Trophoblast cell (in vitro differentiated cells and primary cell): ENCODE data around the gene AKAP17A.

Experiments
- DNase-seq, 2 donors: peaks; one replicate each; pipeline ENCODE4 v3.0.0-alpha.2; 2016
- H2AFZ ChIP-seq: 2 replicates; pipeline ENCODE4 v1.6.1; 2013; ENCODE audit warnings: low read length, moderate library complexity, mild to moderate bottlenecking; ENCODE audit not compliant: insufficient read depth, poor library complexity
- H2AK5ac ChIP-seq: 2 replicates; pipeline ENCODE4 v1.6.1; 2013; ENCODE audit warnings: mild to moderate bottlenecking, low read length
- H2BK120ac ChIP-seq: 2 replicates; pipeline ENCODE4 v1.6.1; 2013; ENCODE audit warnings: low read length, mild to moderate bottlenecking, moderate library complexity; ENCODE audit not compliant: insufficient read depth, poor library complexity
- H2BK12ac ChIP-seq: 2 replicates; pipeline ENCODE4 v1.6.1; 2013; ENCODE audit warnings: mild to moderate bottlenecking, low read length, moderate library complexity
- H2BK5ac ChIP-seq: 2 replicates; pipeline ENCODE4 v1.6.1; 2013; ENCODE audit warnings: low read length, low read depth, moderate library complexity, mild to moderate bottlenecking; ENCODE audit not compliant: poor library complexity
- H3K14ac ChIP-seq: 2 replicates; pipeline ENCODE4 v1.6.1; 2013; ENCODE audit warnings: mild to moderate bottlenecking, low read length
- H3K18ac ChIP-seq: 2 replicates; pipeline ENCODE4 v1.6.1; 2013; ENCODE audit warnings: mild to moderate bottlenecking, low read length
- H3K23ac ChIP-seq: 2 replicates; pipeline ENCODE4 v1.6.1; 2013; ENCODE audit warnings: low read length
- H3K27ac ChIP-seq: 2 replicates; pipeline ENCODE4 v1.5.1; 2013; ENCODE audit warnings: low read depth, mild to moderate bottlenecking, inconsistent platforms, low read length, moderate library complexity
- H3K27me3 ChIP-seq: 2 replicates; pipeline ENCODE4 v1.6.1; 2013; ENCODE audit warnings: inconsistent platforms, mild to moderate bottlenecking, low read length, moderate library complexity; ENCODE audit not compliant: insufficient read depth
- H3K36me3 ChIP-seq, 2 experiments: 1 replicate in 1 of 2; 2 replicates in 1 of 2; pipeline ENCODE4 v1.6.1; 2013; ENCODE audit warnings: low read length in 2 of 2, mild to moderate bottlenecking in 2 of 2, moderate library complexity in 1 of 2; ENCODE audit not compliant: insufficient read depth in 2 of 2, control insufficient read depth in 1 of 2
- H3K4ac ChIP-seq: 2 replicates; pipeline ENCODE4 v1.6.1; 2013; ENCODE audit warnings: low read depth, mild to moderate bottlenecking, low read length, moderate library complexity
- H3K4me1 ChIP-seq, 2 experiments: 1 replicate in 1 of 2; 2 replicates in 1 of 2; pipeline ENCODE4 v1.6.1; 2013; ENCODE audit warnings: low read length in 2 of 2, mild to moderate bottlenecking in 2 of 2, moderate library complexity in 1 of 2; ENCODE audit not compliant: insufficient read depth in 2 of 2, control insufficient read depth in 1 of 2
- H3K4me2 ChIP-seq: 2 replicates; pipeline ENCODE4 v1.6.1; 2013; ENCODE audit warnings: inconsistent platforms, mild to moderate bottlenecking, low read length, moderate library complexity
- H3K4me3 ChIP-seq: 2 replicates; pipeline ENCODE4 v1.5.1; 2013; ENCODE audit warnings: mild to moderate bottlenecking, low read depth, low read length, inconsistent platforms
- H3K79me1 ChIP-seq: one replicate; pipeline ENCODE4 v1.6.1; 2013; ENCODE audit warnings: low read length
- H3K79me2 ChIP-seq: 2 replicates; pipeline ENCODE4 v1.6.1; 2013; ENCODE audit warnings: low read length, mild to moderate bottlenecking; ENCODE audit not compliant: control insufficient read depth, insufficient read depth, poor library complexity
- H3K9ac ChIP-seq: 2 replicates; pipeline ENCODE4 v1.6.1; 2013; ENCODE audit warnings: mild to moderate bottlenecking, low read length
- H3K9me3 ChIP-seq: 2 replicates; pipeline ENCODE4 v1.6.1; 2013; ENCODE audit warnings: low read depth, mild to moderate bottlenecking, control low read depth, inconsistent platforms, low read length; ENCODE audit not compliant: insufficient read depth
- H4K12ac ChIP-seq: 2 replicates; pipeline ENCODE4 v1.6.1; 2013; ENCODE audit warnings: low read depth, mild to moderate bottlenecking, low read length, moderate library complexity
- H4K8ac ChIP-seq: 2 replicates; pipeline ENCODE4 v1.6.1; 2013; ENCODE audit warnings: low read depth, mild to moderate bottlenecking, low read length, moderate library complexity
- H4K91ac ChIP-seq: one replicate; pipeline ENCODE4 v1.6.1; 2013; ENCODE audit warnings: low read depth, mild to moderate bottlenecking, low read length, moderate library complexity
- WGBS: extraction: QIAGEN DNeasy Blood & Tissue Kit; methylation state at CpG from one replicate; pipeline ENCODE4 v1.1.7; 2013; ENCODE audit warnings: missing lambda C conversion rate; ENCODE audit not compliant: insufficient read length, insufficient coverage; ENCODE audit errors: extremely low coverage; 5-methylcytosine and 5-hydroxymethylcytosine counted together

Gene AKAP17A

DNA sequence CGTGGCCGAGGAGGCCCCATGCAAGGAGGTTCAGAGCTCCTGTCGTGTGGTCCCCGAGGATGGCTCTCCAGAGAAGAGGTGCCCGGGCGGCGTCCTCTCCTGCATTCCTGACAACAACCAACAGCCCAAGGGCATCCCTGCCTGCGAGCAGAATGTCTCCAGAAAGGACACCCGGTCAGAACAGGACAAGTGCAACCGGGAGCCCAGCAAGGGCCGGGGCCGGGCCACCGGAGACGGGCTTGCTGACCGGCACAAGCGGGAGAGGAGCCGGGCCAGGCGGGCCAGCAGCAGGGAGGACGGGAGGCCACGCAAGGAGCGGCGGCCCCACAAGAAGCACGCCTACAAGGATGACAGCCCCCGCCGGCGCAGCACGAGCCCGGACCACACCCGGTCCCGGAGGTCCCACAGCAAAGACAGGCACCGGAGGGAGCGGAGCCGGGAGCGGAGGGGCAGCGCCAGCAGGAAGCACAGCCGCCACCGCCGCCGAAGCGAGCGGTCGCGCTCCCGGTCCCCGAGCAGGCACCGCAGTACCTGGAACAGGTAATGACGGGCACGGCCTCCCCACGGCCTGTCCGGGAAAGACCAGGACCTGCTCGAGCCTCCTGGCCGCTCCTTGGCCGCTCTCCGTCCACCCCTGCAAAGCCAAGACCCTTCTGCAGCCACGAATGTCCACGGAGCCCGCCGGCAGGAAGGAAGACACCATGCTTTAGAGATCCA, 9.8 kb downstream of the AKAP17A start:
- Histone ChIP-seq H2AFZ (no peak overlapping the region), H2AK5ac (no peak overlapping the region), H3K79me1 (no peaks in the 10 kb centered on the region), H4K91ac (no peak overlapping the region), H3K18ac (no peak overlapping the region), H4K8ac (no peak overlapping the region), H3K4me3 (no peak overlapping the region), H3K14ac (no peak overlapping the region), H3K9me3 (peaks cover 3% of the 10 kb centered on the region), H2BK12ac (no peak overlapping the region), H3K36me3 (peaks cover 68 to 69% of the 10 kb centered on the region in 2 experiments), H3K4me2 (no peak overlapping the region), H3K27ac (no peak overlapping the region), H3K4ac (no peak overlapping the region), H2BK120ac (no peak overlapping the region), H2BK5ac (no peak overlapping the region), H3K4me1 (no peaks in the 10 kb centered on the region), H4K12ac (no peak overlapping the region), H3K23ac (no peak overlapping the region), H3K9ac (no peak overlapping the region), H3K27me3 (no peaks in the 10 kb centered on the region), H3K79me2 (no peaks in the 10 kb centered on the region)
- DNase-seq, result no peak
- WGBS, result no CpG with 5 or more reads among the region's 58 CpGs

GRCh38 chrX:1601768-1602085, 10.3 kb downstream of the AKAP17A start:
- Histone ChIP-seq H2BK12ac (no peak overlapping the region), H3K27ac (no peak overlapping the region), H3K4me3 (no peak overlapping the region), H3K36me3 (peaks cover 63 to 67% of the 10 kb centered on the region in 2 experiments), H3K4ac (no peak overlapping the region), H4K8ac (no peak overlapping the region), H3K4me2 (no peak overlapping the region), H3K23ac (no peak overlapping the region), H3K27me3 (no peaks in the 10 kb centered on the region), H3K9me3 (peaks cover 3% of the 10 kb centered on the region), H3K79me2 (no peaks in the 10 kb centered on the region), H3K14ac (no peak overlapping the region), H3K9ac (no peak overlapping the region), H3K79me1 (no peaks in the 10 kb centered on the region), H2BK120ac (no peak overlapping the region), H2AFZ (no peak overlapping the region), H2BK5ac (no peak overlapping the region), H4K12ac (no peak overlapping the region), H2AK5ac (no peak overlapping the region), H3K18ac (no peak overlapping the region), H3K4me1 (no peaks in the 10 kb centered on the region), H4K91ac (no peak overlapping the region)
- no peak for DNase-seq
- WGBS, result no CpG with 5 or more reads among the region's 15 CpGs

- Histone ChIP-seq H3K36me3 (peaks cover 57 to 61% of the 10 kb centered on the region in 2 experiments), H3K79me2 (no peaks in the 10 kb centered on the region), H2BK12ac (no peak overlapping the region), H2AFZ (no peak overlapping the region), H3K4me1 (no peaks in the 10 kb centered on the region), H4K12ac (no peak overlapping the region), H3K4me2 (no peak overlapping the region), H3K9me3 (peaks cover 3% of the 10 kb centered on the region), H4K91ac (no peak overlapping the region), H3K27me3 (no peaks in the 10 kb centered on the region), H3K14ac (no peak overlapping the region), H2AK5ac (no peak overlapping the region), H2BK5ac (no peak overlapping the region), H3K79me1 (no peaks in the 10 kb centered on the region), H3K9ac (no peak overlapping the region), H4K8ac (no peak overlapping the region), H3K4ac (no peak overlapping the region), H2BK120ac (no peak overlapping the region), H3K23ac (no peak overlapping the region), H3K18ac (no peak overlapping the region), H3K4me3 (no peak overlapping the region), H3K27ac (no peak overlapping the region)
- WGBS, result no CpG with 5 or more reads among the region's 12 CpGs
- no peak for DNase-seq
Observed at GRCh38 chrX:1602299-1602698, 10.9 kb downstream of the AKAP17A start.

- Histone ChIP-seq H2BK120ac (no peak overlapping the region), H4K8ac (no peak overlapping the region), H3K27me3 (no peaks in the 10 kb centered on the region), H4K12ac (no peak overlapping the region), H3K23ac (no peak overlapping the region), H3K4me1 (peaks cover 17 to 18% of the 10 kb centered on the region in 2 experiments), H2BK5ac (no peak overlapping the region), H3K4me3 (no peak overlapping the region), H2AFZ (no peak overlapping the region), H3K79me1 (peaks cover 10% of the 10 kb centered on the region), H4K91ac (no peak overlapping the region), H2BK12ac (no peak overlapping the region), H3K36me3 (peaks cover 15 to 19% of the 10 kb centered on the region in 2 experiments), H3K14ac (no peak overlapping the region), H3K79me2 (peaks cover 5% of the 10 kb centered on the region), H2AK5ac (no peak overlapping the region), H3K9ac (no peak overlapping the region), H3K4ac (no peak overlapping the region), H3K27ac (no peak overlapping the region), H3K9me3 (peaks cover 3% of the 10 kb centered on the region), H3K4me2 (no peak overlapping the region), H3K18ac (no peak overlapping the region)
- WGBS, result no CpG with 5 or more reads among the region's 11 CpGs
- no peak for DNase-seq
Observed at GRCh38 chrX:1606496-1606895, 15.1 kb downstream of the AKAP17A start.
